Smooth muscle cell (in vitro differentiated cells): ENCODE measurements around the gene TXNRD1. TPM values are rescaled to one million over a fixed set of nuclear protein-coding genes. Genes with fewer than 3 reads are reported as not detected.

Experiments
- DNase-seq: peaks from one replicate; lab custom pipeline; 2025; ENCODE audit not compliant: unreplicated experiment; lab: John Stamatoyannopoulos, UW
- H2AFZ ChIP-seq: fragments of 200-600 bp; sonication (generic); 2 replicates; pipeline ENCODE4 v1.6.0; 2016; ENCODE audit warnings: antibody characterized with exemption, low read depth, mild to moderate bottlenecking
- H3F3A ChIP-seq: fragments of 200-600 bp; sonication (generic); 2 replicates; pipeline ENCODE4 v1.6.0; 2017; ENCODE audit warnings: antibody characterized with exemption, low read depth
- H3K27ac ChIP-seq: fragments of 200-600 bp; sonication (generic); 2 replicates; pipeline ENCODE4 v1.5.1; 2016; ENCODE audit warnings: low read depth, mild to moderate bottlenecking
- H3K27me3 ChIP-seq: fragments of 200-600 bp; sonication (generic); 2 replicates; pipeline ENCODE4 v1.6.1; 2016; ENCODE audit warnings: low read depth, mild to moderate bottlenecking
- H3K36me3 ChIP-seq: fragments of 200-600 bp; sonication (generic); 2 replicates; pipeline ENCODE4 v1.5.1; 2016; ENCODE audit warnings: low read depth
- H3K4me1 ChIP-seq: fragments of 200-600 bp; sonication (generic); 2 replicates; pipeline ENCODE4 v1.5.1; 2016; ENCODE audit warnings: low read depth
- H3K4me2 ChIP-seq: fragments of 200-600 bp; sonication (generic); 2 replicates; pipeline ENCODE4 v1.6.0; 2016; ENCODE audit warnings: mild to moderate bottlenecking
- H3K4me3 ChIP-seq: fragments of 200-600 bp; sonication (generic); 2 replicates; pipeline ENCODE4 v1.5.1; 2016; ENCODE audit warnings: mild to moderate bottlenecking
- H3K79me2 ChIP-seq: fragments of 200-600 bp; sonication (generic); 2 replicates; pipeline ENCODE4 v1.6.0; 2016; ENCODE audit warnings: low read depth, mild to moderate bottlenecking
- H3K9ac ChIP-seq: fragments of 200-600 bp; sonication (generic); 2 replicates; pipeline ENCODE4 v1.6.0; 2016; ENCODE audit warnings: low read depth
- H3K9me3 ChIP-seq: fragments of 200-600 bp; sonication (generic); replicated peaks from 2 replicates; pipeline ENCODE4 v1.5.1; 2016; ENCODE audit warnings: low read depth
- H4K20me1 ChIP-seq: fragments of 200-600 bp; sonication (generic); 2 replicates; pipeline ENCODE4 v1.6.0; 2016; ENCODE audit warnings: low read depth
- WGBS: methylation state at CpG from one replicate; pipeline ENCODE4 v1.1.7; 2016; ENCODE audit warnings: low lambda C conversion rate; 5-methylcytosine and 5-hydroxymethylcytosine counted together
- polyA plus RNA-seq: library from polyadenylated mRNA; unstranded; fragments of >200 nt; fragmentation: Nextera tagmentation; extraction: Ambion mirVana; gene quantifications from 2 replicates; pipeline ENCODE4 v1.2.1, GENCODE V29; 2016
- total RNA-seq: library from RNA; depleted of rRNA; stranded (reverse); fragments of >200 nt; gene quantifications from 2 replicates; pipeline ENCODE4 v1.2.3, GENCODE V29; 2014
- TF ChIP-seq, protein P1 (sequence below): fragments of 200-600 bp; sonication (generic); IDR thresholded peaks from 2 replicates; pipeline ENCODE4 v1.5.1; 2017; ENCODE audit warnings: borderline replicate concordance, mild to moderate bottlenecking, antibody characterized with exemption; ENCODE audit not compliant: insufficient read depth, poor library complexity, severe bottlenecking

TXNRD1 gene
- total and polyA plus RNA-seq, 2 experiments from 2014 or later, result 31.1 to 61.7 TPM

DNA sequence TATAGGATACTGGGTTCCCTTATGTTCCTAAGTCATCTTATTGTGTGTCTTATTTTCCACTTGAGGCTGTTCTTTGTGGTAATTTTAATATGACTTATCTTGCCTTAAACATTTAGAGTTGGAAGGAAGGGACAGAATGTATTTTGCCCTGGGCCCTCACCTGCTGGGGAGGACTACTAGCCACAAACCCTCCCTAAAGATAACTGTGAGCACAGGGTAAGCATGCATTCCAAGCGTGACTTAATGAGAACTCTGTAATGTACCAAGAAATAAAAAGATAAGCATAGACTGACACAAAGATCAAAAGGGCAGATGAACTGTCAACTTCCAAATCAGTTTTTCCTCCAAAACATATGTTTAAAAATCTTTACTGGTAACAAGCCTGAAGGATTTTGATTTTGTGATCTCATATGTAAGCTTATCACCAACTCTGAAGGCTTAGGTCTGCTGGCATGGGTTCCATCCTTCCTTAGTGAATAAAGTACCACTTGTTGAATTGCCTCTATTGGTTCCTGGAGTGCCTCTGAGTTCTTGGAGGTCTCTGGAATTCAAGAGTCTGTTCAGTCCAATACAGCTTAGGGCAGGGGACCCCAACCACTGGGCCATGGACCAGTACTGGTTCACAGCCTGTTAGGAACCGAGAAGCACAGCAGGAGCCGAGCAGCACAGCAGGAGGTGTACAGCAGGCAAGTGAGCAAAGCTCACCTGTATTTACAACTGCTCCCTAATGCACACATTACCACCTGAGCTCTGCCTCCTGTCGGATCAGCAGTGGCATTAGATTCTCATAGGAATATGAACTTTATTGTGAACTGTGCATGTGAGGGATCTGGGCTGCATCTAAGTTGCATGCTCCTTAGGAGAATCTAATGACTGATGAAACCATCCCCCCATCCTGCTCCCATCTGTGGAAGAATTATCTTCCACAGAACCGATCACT is 47.8 kb upstream of the TXNRD1 start:
- Histone ChIP-seq H3F3A (no peaks in the 10 kb centered on the region), H3K27ac (no peak overlapping the region), H4K20me1 (no peaks in the 10 kb centered on the region), H3K79me2 (no peaks in the 10 kb centered on the region), H3K4me2 (no peak overlapping the region), H3K4me1 (no peaks in the 10 kb centered on the region), H3K36me3 (no peaks in the 10 kb centered on the region), H3K9me3 (no peaks in the 10 kb centered on the region), H3K4me3 (no peak overlapping the region), H3K27me3 (no peaks in the 10 kb centered on the region), H2AFZ (no peak overlapping the region), H3K9ac (no peak overlapping the region)
- WGBS, result 90% methylated on average over 5 of the region's 5 CpGs
- no peak for DNase-seq
- TF ChIP-seq, protein P1, sequence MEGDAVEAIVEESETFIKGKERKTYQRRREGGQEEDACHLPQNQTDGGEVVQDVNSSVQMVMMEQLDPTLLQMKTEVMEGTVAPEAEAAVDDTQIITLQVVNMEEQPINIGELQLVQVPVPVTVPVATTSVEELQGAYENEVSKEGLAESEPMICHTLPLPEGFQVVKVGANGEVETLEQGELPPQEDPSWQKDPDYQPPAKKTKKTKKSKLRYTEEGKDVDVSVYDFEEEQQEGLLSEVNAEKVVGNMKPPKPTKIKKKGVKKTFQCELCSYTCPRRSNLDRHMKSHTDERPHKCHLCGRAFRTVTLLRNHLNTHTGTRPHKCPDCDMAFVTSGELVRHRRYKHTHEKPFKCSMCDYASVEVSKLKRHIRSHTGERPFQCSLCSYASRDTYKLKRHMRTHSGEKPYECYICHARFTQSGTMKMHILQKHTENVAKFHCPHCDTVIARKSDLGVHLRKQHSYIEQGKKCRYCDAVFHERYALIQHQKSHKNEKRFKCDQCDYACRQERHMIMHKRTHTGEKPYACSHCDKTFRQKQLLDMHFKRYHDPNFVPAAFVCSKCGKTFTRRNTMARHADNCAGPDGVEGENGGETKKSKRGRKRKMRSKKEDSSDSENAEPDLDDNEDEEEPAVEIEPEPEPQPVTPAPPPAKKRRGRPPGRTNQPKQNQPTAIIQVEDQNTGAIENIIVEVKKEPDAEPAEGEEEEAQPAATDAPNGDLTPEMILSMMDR, result no peak

DNA sequence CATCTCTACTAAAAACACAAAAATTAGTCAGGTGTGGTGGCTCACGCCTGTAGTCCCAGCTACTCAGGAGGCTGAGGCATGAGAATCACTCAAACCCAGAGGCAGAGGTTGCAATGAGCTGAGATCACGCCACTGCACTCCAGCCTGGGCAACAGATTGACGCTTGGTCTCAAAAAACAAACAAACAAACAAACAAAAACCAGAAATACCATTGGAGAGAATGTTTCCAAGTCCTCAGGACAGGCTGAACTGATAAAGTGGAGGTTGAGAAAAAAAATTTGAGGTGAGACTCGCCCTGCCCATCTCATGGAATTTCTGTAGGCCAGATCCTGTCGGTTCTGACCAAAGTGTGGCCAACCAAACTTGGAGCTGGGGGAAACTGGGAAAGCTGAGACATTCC is 47.0 kb upstream of the TXNRD1 start:
- no peaks in the 10 kb centered on the region for H3K27me3 ChIP-seq
- H3K36me3 ChIP-seq, result no peaks in the 10 kb centered on the region
- H4K20me1 ChIP-seq, result no peaks in the 10 kb centered on the region
- no peaks in the 10 kb centered on the region for H3K4me1 ChIP-seq
- no peak overlapping the region for H2AFZ ChIP-seq
- no peak overlapping the region for H3K9ac ChIP-seq
- DNase-seq, result no peak
- TF ChIP-seq, protein P1, result no peak
- WGBS, result 90% methylated on average over 5 of the region's 5 CpGs
- H3K27ac ChIP-seq, result no peak overlapping the region
- H3K9me3 ChIP-seq, result no peaks in the 10 kb centered on the region
- no peak overlapping the region for H3K4me3 ChIP-seq
- H3F3A ChIP-seq, result no peaks in the 10 kb centered on the region
- no peak overlapping the region for H3K4me2 ChIP-seq
- no peaks in the 10 kb centered on the region for H3K79me2 ChIP-seq

- no peaks in the 10 kb centered on the region for H3K79me2 ChIP-seq
- WGBS, result 87% methylated on average over 20 of the region's 28 CpGs
- H3K27me3 ChIP-seq, result no peaks in the 10 kb centered on the region
- no peaks in the 10 kb centered on the region for H3K9me3 ChIP-seq
- H2AFZ ChIP-seq, result no peak overlapping the region
- no peak overlapping the region for H3K9ac ChIP-seq
- H3K4me3 ChIP-seq, result no peak overlapping the region
- no peak overlapping the region for H3K27ac ChIP-seq
- DNase-seq, result no peak
- no peak overlapping the region for H3K4me2 ChIP-seq
- no peaks in the 10 kb centered on the region for H3K4me1 ChIP-seq
- H3F3A ChIP-seq, result no peaks in the 10 kb centered on the region
- H3K36me3 ChIP-seq, result no peaks in the 10 kb centered on the region
- H4K20me1 ChIP-seq, result no peaks in the 10 kb centered on the region
- TF ChIP-seq, protein P1, result no peak
Observed at GRCh38 chr12:104171785-104172569, 43.6 kb upstream of the TXNRD1 start.
